Stimulated activated CD8-positive, alpha-beta memory T cell treated with anti-CD3 and anti-CD28 coated beads, Interleukin-7, amount 100 ng/mL, for 4 hours (primary cell): ENCODE measurements around the gene GATAD2A.

Source experiments
- DNase-seq, 2 donors: peaks; one replicate each; pipeline ENCODE4 v3.0.0-alpha.2; 2020; ENCODE audit warnings: low read depth in 2 of 2

The GATAD2A gene

DNA sequence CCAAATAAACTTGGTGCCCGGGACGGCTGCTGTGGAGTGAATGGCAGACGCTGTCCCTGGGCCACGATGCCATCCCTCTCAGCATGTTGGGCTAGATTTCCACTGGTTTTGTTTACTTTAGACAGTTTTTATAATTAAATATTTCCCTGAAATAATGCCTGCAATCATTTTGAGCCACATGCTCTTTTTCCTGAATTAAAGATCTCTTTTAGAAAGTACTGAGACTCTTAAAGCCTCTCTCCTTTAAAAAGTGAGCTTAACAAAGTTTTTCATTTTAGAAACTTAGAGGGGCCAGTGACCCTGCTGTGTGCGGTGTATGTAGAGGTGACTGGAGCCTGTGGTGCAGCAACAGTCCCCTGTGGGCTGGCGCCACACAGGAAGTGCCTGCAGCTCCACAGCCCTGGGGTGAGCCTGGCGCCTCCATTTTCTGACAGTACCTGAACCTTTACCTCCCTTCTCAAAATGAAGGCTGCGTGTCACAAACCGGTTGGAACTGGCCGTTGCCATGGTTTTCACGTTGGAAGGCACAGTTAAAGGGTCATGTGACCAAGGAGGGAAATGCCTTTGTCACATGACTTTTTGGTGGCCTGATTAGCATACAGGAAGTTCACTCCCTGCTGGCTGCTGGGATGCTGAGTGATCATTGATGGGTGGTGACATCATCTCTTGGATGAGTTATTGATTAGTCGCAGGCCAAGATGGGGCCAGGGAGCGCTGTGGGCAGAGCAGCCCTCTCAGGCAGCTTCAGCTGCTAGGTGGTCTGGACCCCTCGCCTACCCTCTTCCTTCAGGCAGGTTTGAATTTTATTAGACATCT is 83.6 kb downstream of the GATAD2A start:
- DNase-seq: peak; percentile 67 to 79

- DNase-seq: no peak
Measured at GRCh38 chr19:19489804-19490204, 84.3 kb downstream of the GATAD2A start.

DNA sequence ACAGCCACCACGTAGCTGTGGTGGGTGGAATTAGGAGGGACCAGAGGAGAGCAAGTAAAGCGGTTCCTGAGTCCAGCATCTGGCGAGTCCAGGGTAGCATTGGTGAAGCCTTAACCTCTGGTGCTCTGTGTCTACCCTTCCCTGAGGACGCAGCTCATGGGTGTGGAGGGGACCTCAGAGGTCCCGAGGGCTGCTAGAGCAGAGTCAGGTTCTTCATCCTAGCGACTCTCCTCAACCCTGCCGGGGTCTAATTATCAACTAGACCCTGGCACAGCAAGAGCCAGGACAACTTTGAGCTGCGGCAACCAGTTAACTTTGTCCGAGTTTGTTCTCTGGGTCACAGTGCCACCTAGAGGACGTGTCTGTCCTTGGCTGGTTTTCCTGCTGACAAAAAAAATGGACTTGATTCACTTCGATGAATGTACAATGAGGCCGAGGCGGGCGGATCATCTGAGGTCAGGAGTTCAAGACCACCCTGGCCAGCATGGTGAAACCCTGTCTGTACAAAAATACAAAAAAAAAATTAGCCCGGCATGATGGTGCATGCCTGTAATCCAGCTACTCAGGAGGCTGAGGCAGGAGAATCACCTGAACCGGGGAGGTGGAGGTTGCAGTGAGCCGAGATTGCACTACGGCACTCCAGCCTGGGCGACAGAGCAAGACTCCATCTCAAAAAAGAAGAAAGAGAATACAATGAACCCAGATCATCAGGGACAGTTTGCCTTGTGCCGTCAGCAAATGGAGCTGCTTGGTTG is 84.9 kb downstream of the GATAD2A start:
- DNase-seq: peak; percentile 58 to 69

DNA sequence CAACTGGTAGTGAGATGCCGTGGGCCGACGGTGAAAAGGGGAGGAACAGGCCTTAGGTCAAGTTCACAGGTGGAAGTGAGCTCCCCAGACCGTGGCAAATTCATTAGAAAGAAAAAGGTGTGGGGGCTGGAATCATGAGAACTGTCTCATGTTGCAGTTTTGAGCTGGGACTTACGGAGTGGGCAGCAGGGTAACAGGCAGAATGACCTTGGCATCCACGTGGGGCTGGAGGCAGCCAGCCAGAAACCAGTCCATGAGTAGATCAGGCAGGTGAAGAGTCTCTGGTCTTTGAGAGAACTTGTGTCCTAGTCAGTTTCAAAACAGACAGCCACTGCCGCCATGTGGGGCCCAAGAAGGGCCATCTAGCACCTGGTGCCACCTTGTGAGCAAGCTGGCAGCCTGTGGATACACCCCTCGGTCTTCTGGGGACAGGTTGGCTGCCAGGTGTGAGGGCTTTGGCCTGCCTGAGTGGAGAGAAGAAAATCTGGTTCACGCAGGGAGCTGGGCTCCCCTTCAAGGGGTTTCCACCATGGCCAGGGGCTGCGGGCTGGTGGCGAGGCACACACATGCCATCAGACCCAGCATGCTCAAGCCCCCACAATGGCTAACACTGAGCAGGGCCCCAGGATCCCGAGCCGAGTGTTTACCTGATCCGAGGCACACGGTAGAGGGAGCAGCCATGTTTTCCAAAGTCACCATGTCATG is 86.0 kb downstream of the GATAD2A start:
- no peak for DNase-seq

- DNase-seq: no peak
Measured at GRCh38 chr19:19492026-19492610, 86.6 kb downstream of the GATAD2A start.

- DNase-seq: no peak
Measured at GRCh38 chr19:19493841-19494546, 88.5 kb downstream of the GATAD2A start.

GRCh38 chr19:19495614-19496603 is 90.4 kb downstream of the GATAD2A start:
- no peak for DNase-seq

DNA sequence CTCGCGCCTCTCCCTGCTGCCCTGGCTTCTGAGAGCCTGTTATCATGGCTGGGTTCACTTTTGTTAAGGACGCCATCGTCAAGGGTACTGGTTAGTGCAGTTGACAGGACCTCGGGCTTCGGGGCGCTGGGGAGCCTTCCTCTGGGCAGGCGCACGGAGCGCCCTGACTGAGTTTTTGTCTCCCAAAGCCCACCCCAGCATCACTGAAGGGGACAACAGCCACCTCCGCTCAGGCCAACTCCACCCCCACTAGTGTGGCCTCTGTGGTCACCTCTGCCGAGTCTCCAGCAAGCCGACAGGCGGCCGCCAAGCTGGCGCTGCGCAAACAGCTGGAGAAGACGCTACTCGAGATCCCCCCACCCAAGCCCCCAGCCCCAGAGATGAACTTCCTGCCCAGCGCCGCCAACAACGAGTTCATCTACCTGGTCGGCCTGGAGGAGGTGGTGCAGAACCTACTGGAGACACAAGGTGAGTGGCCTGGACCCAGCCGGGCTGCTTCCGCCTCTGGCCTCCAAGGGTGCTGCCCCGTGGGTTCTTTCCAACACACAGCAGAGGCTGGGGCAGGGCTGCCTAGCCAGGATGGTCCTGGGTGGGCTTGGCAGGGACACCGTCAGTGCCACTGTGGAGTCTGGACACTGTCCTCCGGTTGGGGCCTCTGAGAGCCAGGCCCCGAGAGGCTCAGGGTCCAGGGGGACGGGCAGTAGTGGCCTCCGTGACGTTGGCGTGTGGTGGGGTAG is 92.9 kb downstream of the GATAD2A start:
- no peak for DNase-seq

GRCh38 chr19:19499272-19499995 is 94.0 kb downstream of the GATAD2A start:
- DNase-seq: no peak

DNA sequence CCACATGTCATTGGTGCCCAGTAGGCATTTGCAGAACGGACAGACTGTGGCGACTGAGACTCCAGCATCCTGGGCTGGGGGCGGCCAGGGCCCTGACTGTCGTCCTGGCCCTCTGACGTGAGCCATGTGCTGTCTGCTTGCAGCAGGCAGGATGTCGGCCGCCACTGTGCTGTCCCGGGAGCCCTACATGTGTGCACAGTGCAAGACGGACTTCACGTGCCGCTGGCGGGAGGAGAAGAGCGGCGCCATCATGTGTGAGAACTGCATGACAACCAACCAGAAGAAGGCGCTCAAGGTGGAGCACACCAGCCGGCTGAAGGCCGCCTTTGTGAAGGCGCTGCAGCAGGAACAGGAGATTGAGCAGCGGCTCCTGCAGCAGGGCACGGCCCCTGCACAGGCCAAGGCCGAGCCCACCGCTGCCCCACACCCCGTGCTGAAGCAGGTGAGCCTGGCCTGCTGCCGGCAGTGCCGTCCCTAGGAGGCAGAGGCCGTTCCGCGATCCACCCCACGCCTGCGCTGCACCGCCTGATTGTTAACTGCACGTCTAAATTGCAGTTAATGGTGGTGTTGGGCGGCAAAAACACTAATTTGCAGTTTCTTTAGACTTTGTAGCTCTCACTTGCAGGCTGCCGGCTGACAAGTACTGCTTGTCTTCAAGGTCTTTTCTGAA is 95.6 kb downstream of the GATAD2A start:
- DNase-seq: no peak

DNA sequence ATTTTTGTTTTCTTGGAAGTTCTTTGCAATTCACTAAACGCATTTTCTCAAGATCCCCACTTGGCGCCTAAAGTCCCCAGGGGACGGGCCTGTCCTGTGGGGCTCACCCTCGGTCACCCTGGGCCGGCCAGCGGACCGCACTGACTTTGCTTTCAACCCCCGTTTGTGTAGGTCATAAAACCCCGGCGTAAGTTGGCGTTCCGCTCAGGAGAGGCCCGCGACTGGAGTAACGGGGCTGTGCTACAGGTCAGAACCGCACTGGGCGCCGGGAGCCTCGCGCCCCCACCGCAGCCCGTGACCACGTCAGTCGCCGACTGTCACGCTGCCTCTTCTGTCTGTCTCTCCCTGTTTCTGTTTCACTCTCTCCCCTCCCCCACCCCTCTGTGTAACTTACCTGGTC is 96.3 kb downstream of the GATAD2A start:
- no peak for DNase-seq

- no peak for DNase-seq
Measured at GRCh38 chr19:19502281-19502680, 96.8 kb downstream of the GATAD2A start.

DNA sequence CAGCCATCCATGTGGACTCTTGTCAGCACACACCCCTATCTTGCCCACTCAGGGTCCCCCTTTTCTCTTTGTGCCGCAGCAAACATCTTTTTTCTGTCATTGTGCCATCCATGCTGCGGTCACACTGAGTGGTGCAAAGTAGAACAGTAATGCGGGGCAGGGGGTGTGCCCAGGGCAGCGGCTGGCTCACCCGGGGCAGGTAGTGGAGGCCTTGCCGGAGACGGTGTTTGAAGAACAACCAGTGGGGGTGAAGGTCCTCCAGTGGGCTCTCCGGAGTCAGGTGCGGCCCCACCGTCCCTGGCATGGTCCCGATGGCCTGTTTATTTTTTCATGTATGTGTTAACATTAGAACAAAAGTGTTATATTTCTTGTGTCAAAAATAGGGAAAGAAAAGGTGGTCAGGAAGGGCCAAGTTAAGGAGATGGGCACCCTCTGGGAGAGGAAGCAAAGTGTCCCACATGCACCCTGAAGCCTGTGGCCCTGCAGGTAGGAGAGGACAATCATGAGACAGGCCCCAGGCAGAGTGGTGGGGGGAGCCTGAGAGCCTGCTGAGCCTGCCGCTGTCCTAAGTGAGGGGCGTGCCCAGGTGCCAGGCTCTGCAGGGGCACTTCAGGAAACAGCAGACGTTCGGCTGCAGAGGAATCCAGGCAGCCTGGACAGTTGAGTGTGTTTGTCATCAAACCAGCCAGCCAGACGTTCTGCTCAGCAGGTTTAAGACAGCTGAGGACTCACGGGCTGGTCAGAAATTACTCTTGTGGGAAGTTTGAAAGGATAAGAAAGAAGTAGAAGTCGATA is 97.5 kb downstream of the GATAD2A start:
- no peak for DNase-seq

- no peak for DNase-seq
Measured at GRCh38 chr19:19504754-19505668, 99.5 kb downstream of the GATAD2A start.

DNA sequence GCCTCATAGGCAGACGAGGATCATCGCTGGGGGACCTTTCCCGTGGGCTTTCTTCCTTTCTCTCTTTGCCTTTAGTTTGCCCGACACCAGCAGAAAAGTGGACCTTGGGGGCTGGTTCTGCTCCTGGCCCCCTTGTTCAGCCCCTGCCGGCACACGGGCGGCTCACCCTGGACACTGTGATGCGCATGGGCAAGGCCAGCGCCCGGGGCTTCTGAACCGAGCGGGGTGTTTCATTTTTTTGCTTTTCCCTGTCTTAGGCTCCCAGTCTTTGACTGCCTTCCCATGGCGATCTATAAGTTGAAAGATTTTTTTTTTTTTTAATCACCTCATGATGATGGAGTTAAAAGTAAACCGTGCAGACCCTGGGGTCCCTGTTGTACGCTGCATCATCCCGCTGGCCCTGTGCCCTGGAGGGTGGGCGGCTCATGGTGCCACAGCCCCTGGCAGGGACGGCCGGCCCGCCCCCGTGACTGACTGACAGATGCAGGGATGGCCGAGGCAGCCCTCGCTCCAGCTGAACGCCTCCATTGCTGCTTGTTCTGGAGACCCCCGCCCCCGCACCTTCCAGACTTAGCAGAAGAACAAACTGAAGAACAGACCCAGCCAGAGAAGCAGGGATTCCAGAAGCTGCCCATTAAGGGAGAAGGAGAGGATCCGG is 100.3 kb downstream of the GATAD2A start:
- DNase-seq: no peak

- DNase-seq: no peak
Measured at GRCh38 chr19:19506592-19506991, 101.1 kb downstream of the GATAD2A start.
